Pancreas (tissue), 10 donors: Measurements from ENCODE around the gene DUOXA1. TPM values are rescaled to one million over a fixed set of nuclear protein-coding genes. Genes with fewer than 3 reads are reported as not detected.

Experiments
- ATAC-seq, 4 donors: fragments of 200-7000 bp; cut with Tn5 transposase; one replicate each; pipeline versions ENCODE4 v1.8.0 to v1.9.1; 2020; ENCODE audit warnings: mild to moderate bottlenecking in 4 of 4, moderate library complexity in 4 of 4
- DNase-seq, 6 donors: peaks; one replicate each; pipeline ENCODE4 v3.0.0-alpha.2; 2020
- FAIRE-seq: peaks from 2 replicates; lab custom pipeline; 2012; peaks lifted over from hg19 to GRCh38; lab: Jason Lieb, UNC
- H3K27ac ChIP-seq, 4 donors: fragments of 200-600 bp; sonication (generic); 1 replicate in 3 of 4; 2 replicates in 1 of 4; pipeline versions ENCODE4 v1.5.0 to v1.8.0; 2020
- H3K27me3 ChIP-seq, 4 donors: fragments of 200-600 bp; one replicate each; pipeline ENCODE4 v1.8.0; 2021
- H3K36me3 ChIP-seq, 3 donors: fragments of 200-600 bp; sonication (generic) in 1 of 3; one replicate each; pipeline versions ENCODE4 v1.5.0 to v1.8.0; 2020 to 2021
- H3K4me1 ChIP-seq, 3 donors: fragments of 200-600 bp; one replicate each; pipeline ENCODE4 v1.8.0; 2021
- H3K4me3 ChIP-seq, 4 donors: fragments of 200-600 bp; sonication (generic) in 2 of 4; one replicate each; pipeline versions ENCODE4 v1.5.0 to v1.8.0; 2020 to 2021
- H3K9me3 ChIP-seq, 4 donors: fragments of 200-600 bp; one replicate each; pipeline ENCODE4 v1.8.0; 2021
- WGBS, 2 donors: extraction: QIAGEN DNeasy Blood & Tissue Kit; methylation state at CpG; one replicate each; pipeline ENCODE4 v1.1.7; 2013; 5-methylcytosine and 5-hydroxymethylcytosine counted together
- intact Hi-C, 3 donors: fragments of 100-400 bp; cut with DNase I; formaldehyde crosslinking; loops; one replicate each; pipeline versions ENCODE4 v1.11.1 to v1.14.2; 2022
- polyA plus RNA-seq, 2 donors: library from polyadenylated mRNA; stranded (reverse); fragments of 200-250 nt; gene quantifications; one replicate each; pipeline ENCODE4 v1.2.3, GENCODE V29; 2013
- total RNA-seq, 6 donors: library from RNA; stranded (reverse); fragmentation: NEBNext Ultra II Directional in 4 of 6; extraction: Animal tissue kit (Norgen Biotek cat#: 25700) in 4 of 6; gene quantifications; one replicate each; pipeline versions ENCODE4 v1.2.1 to v1.2.4, GENCODE V29; 2021 to 2023
- TF ChIP-seq, protein P1 (sequence below), 4 donors: fragments of 200-600 bp; sonication (generic) in 3 of 4; IDR thresholded peaks; one replicate each; pipeline versions ENCODE4 v1.5.0 to v1.8.0; 2021; ENCODE audit warnings: antibody characterized with exemption in 4 of 4
- donor health status: healthy with polysubstance abuse.
- donor health status: DM: no; HTN: no; CAD: no; lungs with moderate emphysema.
- donor health status: DM: no; HTN: no; CAD: no.
- donor health status: control.
- donor health status: control.
- donor health status: Bipolar disorder and iron deficiency.
- donor health status: DM: yes; HTN: yes; CAD: no.
- donor health status: DM: no; HTN: no; CAD: no.
- donor health status: DM: no; HTN: no; CAD: no.
- donor health status: DM: yes; HTN: yes; CAD: no.

The DUOXA1 gene
- total and polyA plus RNA-seq, 8 donors, result 0.11 to 0.22 (median 0.17) TPM; not detected in 3

- TF ChIP-seq, protein P1, sequence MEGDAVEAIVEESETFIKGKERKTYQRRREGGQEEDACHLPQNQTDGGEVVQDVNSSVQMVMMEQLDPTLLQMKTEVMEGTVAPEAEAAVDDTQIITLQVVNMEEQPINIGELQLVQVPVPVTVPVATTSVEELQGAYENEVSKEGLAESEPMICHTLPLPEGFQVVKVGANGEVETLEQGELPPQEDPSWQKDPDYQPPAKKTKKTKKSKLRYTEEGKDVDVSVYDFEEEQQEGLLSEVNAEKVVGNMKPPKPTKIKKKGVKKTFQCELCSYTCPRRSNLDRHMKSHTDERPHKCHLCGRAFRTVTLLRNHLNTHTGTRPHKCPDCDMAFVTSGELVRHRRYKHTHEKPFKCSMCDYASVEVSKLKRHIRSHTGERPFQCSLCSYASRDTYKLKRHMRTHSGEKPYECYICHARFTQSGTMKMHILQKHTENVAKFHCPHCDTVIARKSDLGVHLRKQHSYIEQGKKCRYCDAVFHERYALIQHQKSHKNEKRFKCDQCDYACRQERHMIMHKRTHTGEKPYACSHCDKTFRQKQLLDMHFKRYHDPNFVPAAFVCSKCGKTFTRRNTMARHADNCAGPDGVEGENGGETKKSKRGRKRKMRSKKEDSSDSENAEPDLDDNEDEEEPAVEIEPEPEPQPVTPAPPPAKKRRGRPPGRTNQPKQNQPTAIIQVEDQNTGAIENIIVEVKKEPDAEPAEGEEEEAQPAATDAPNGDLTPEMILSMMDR (IDR thresholded peaks at IDR 0.05), result no peak
- no peaks in the 10 kb centered on the region for H3K4me1 ChIP-seq
- no peak overlapping the region for H3K4me3 ChIP-seq
- peak in 1 of 6 donors; percentile 27 for DNase-seq
- no peak overlapping the region for H3K27ac ChIP-seq
- intact Hi-C loops, result no loop called here
- H3K9me3 ChIP-seq, result no peaks in the 10 kb centered on the region
- FAIRE-seq, result no peak
- H3K27me3 ChIP-seq, result no peaks in the 10 kb centered on the region
- H3K36me3 ChIP-seq, result no peaks in the 10 kb centered on the region
- 83 to 84% methylated on average over 12 of the region's 12 CpGs for WGBS, 2 donors
- ATAC-seq, result no peak
Observed at GRCh38 chr15:45148076-45149059, 18.7 kb upstream of the DUOXA1 start.

DNA sequence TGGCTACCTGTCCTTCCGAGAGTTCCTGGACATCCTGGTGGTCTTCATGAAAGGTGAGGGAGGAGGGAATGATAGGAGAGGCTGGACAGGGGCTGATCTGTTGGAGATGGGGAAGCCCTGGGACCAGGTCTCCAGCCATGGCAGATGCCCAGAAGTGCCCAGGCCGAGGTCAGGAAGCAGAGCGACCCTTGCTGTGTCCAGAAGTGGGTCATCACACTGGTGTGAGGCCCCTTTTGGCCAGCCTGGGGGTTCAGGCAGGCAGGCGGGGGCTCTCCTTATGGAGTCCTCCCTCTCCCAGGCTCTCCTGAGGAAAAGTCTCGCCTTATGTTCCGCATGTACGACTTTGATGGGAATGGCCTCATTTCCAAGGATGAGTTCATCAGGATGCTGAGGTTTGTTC, 17.9 kb upstream of the DUOXA1 start:
- Histone ChIP-seq H3K9me3 (no peaks in the 10 kb centered on the region), H3K36me3 (no peaks in the 10 kb centered on the region), H3K4me1 (no peaks in the 10 kb centered on the region), H3K4me3 (no peak overlapping the region), H3K27ac (no peak overlapping the region), H3K27me3 (no peaks in the 10 kb centered on the region)
- ATAC-seq (no peak), FAIRE-seq (no peak), DNase-seq (peak in 1 of 6 donors; percentile 47)
- TF ChIP-seq, protein P1 (IDR thresholded peaks at IDR 0.05), result no peak
- WGBS, 2 donors, result 85 to 92% methylated on average over 7 of the region's 7 CpGs
- intact Hi-C loops, result no loop called here

- ATAC-seq (peak in 3 of 4 donors; percentile 39 to 64 (median 62)), FAIRE-seq (no peak), DNase-seq (no peak)
- Histone ChIP-seq H3K36me3 (no peaks in the 10 kb centered on the region), H3K27ac (no peak overlapping the region), H3K4me1 (no peaks in the 10 kb centered on the region), H3K9me3 (no peaks in the 10 kb centered on the region), H3K4me3 (no peak overlapping the region), H3K27me3 (no peaks in the 10 kb centered on the region)
- 54 to 59% methylated on average over 4 of the region's 4 CpGs for WGBS, 2 donors
- TF ChIP-seq, protein P1 (IDR thresholded peaks at IDR 0.05), result no peak
- intact Hi-C loops, result no loop called here
Observed at GRCh38 chr15:45146405-45146804, 16.7 kb upstream of the DUOXA1 start.

- no peaks in the 10 kb centered on the region for H3K27me3 ChIP-seq
- no peaks in the 10 kb centered on the region for H3K36me3 ChIP-seq
- no peak overlapping the region for H3K4me3 ChIP-seq
- TF ChIP-seq, protein P1 (IDR thresholded peaks at IDR 0.05), result no peak
- WGBS, 2 donors, result 56 to 58% methylated on average over 9 of the region's 9 CpGs
- no peaks in the 10 kb centered on the region for H3K4me1 ChIP-seq
- no peak overlapping the region for H3K27ac ChIP-seq
- FAIRE-seq (no peak), ATAC-seq (no peak), DNase-seq (peak in 1 of 6 donors; percentile 25)
- intact Hi-C loops, result no loop called here
- no peaks in the 10 kb centered on the region for H3K9me3 ChIP-seq
Observed at GRCh38 chr15:45144775-45145174, 15.1 kb upstream of the DUOXA1 start.

DNA sequence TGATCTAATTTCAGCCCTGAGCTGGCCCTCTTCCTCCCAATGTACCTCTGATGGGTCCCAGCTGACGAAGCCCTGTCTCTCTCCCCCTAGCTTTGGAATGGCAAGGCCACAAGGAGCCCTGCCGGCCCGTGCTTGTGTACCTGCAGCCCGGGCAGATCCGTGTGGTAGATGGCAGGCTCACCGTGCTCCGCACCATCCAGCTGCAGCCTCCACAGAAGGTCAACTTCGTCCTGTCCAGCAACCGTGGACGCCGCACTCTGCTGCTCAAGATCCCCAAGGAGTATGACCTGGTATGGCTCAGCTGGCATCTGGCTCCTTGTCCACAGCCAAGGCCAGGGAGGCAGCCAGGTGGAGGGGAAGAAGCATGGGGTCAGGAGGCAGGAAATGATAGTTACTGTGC, 14.3 kb upstream of the DUOXA1 start:
- Histone ChIP-seq H3K4me1 (no peaks in the 10 kb centered on the region), H3K4me3 (no peak overlapping the region), H3K27ac (no peak overlapping the region), H3K27me3 (no peaks in the 10 kb centered on the region), H3K36me3 (no peaks in the 10 kb centered on the region), H3K9me3 (no peaks in the 10 kb centered on the region)
- FAIRE-seq (no peak), DNase-seq (peak in 1 of 6 donors; percentile 46), ATAC-seq (no peak)
- 75 to 88% methylated on average over 11 of the region's 11 CpGs for WGBS, 2 donors
- intact Hi-C loops, result no loop called here
- TF ChIP-seq, protein P1 (IDR thresholded peaks at IDR 0.05), result no peak
